GM20000 (cell line): ENCODE data around the gene EFCAB7.

Experiments used
- DNase-seq: peaks from one replicate; pipeline ENCODE4 v3.0.0; 2012; ENCODE audit warnings: low spot score
- TF ChIP-seq, protein P1 (sequence below): IDR thresholded peaks from 2 replicates; pipeline ENCODE4 v1.5.1; 2012; ENCODE audit warnings: mild to moderate bottlenecking, control low read depth; ENCODE audit errors: extremely low read depth, missing control alignments

Gene EFCAB7

DNA sequence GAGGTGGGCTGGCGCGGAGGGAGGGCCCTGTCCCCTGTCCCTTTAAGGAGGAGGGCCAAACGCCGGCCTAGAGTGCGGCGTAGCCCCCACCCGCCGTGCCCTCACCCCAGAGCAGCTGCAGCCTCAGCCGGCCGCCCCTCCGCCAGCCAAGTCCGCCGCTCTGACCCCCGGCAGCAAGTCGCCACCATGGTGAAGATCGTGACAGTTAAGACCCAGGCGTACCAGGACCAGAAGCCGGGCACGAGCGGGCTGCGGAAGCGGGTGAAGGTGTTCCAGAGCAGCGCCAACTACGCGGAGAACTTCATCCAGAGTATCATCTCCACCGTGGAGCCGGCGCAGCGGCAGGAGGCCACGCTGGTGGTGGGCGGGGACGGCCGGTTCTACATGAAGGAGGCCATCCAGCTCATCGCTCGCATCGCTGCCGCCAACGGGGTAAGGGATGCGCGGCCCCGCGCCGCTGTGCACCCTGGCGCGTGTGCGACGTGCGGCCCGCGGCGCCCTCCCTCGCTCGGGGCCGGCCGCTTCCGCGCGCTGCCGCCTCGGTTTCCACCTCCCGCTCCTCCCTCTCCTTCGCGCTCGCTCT lies 70.1 kb downstream of the EFCAB7 start, which contains the start of gene PGM1:
Gene PGM1 (plus strand): TSS at position 109 of the 583 bp plus-strand sequence. CDS start 78 bp downstream, at position 187.
- TF ChIP-seq, protein P1, sequence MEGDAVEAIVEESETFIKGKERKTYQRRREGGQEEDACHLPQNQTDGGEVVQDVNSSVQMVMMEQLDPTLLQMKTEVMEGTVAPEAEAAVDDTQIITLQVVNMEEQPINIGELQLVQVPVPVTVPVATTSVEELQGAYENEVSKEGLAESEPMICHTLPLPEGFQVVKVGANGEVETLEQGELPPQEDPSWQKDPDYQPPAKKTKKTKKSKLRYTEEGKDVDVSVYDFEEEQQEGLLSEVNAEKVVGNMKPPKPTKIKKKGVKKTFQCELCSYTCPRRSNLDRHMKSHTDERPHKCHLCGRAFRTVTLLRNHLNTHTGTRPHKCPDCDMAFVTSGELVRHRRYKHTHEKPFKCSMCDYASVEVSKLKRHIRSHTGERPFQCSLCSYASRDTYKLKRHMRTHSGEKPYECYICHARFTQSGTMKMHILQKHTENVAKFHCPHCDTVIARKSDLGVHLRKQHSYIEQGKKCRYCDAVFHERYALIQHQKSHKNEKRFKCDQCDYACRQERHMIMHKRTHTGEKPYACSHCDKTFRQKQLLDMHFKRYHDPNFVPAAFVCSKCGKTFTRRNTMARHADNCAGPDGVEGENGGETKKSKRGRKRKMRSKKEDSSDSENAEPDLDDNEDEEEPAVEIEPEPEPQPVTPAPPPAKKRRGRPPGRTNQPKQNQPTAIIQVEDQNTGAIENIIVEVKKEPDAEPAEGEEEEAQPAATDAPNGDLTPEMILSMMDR, result no peak
- DNase-seq, result peak; percentile 86

DNA sequence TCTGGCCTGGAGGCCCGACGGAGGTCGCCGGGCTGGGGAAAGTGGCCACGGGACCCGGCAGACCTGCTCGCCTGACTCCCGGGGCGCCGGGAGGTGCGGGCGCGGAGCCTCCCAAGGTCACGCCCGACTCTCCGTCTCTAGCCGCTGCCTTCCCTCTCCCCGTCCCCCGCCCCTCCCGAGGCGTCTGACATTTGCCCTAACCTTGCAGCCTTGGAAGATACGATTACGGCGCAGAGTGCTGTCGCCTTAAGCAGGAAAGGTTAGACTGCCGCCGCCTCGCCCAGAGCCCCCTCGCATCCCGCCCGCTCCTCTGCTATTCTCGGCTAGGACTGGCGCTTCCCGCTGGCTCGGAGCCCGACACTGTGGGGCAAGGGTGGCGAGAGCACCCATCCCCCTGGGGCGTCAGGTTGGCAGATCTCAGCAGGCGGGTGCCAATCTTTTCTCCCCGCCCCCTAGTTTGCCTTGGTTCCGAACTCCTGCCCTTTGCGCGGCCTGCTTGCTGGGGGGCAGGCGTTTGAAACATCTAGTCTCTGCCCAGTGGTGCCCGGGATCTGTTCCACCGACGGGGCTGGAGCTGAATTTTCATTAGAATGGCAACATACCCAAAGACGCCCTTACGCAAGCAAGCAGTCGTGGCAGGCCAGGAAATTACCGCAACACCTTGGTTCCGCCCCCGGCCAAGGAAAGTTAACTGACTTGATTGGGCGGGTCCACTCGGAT lies 70.7 kb downstream of the EFCAB7 start:
- TF ChIP-seq, protein P1, result no peak
- DNase-seq, result peak; percentile 73

DNA sequence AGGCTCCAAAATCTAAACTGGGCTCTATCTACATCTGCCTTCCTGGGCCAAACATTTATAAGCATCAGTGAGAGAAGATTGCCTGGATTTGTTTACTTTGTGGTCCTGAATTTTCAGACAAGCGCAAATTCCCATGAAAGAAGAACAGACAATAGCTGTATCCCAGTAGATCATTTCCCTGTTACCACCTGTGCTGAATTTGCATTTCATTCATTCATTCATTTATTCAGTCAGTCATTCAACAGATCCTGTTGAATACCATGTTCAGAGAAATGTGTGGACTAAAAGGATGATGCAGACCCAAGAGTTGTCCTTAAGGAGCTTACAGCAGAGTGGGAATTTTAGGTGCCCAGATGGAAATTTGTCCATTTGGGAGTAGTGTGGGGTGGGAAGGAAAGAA lies 72.1 kb downstream of the EFCAB7 start:
- TF ChIP-seq, protein P1, result no peak
- DNase-seq, result no peak

DNA sequence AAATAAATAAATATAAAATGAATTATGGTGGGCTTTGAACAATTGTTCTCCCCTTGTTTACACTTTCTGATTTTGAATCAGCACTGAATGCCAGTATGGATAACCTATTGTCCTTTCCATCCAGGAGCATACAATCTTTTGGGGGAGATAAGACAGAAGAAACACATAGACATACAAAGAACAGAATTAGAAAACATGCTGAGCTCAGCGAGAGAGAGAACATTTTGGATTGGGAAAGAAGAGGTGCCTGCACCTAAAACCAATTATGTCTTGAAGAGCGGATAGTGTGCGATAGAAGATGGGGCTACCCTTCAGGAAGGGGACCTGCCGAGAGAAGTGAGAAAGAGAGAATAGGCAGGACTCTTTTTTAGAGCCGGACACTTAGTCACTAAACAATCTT lies 76.5 kb downstream of the EFCAB7 start:
- no peak for DNase-seq

DNA sequence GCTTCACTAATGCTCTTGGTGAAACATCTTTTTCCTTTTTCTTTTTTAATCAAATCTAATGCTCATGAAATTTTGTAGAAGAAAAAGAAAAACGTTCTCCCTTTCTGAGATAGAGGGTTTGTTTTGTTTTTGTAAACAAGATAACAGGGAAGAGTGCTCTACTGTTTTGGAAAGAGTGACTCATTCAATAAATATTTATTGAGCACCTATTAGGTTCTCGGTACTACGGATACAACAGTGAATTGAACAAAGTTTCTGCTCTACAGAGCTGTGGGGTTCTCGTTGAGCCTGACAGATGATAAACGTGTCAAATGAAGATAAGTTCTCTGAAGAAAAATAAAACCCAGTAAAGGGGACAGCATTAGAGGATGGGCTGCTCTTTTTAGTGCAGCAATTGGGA lies 76.9 kb downstream of the EFCAB7 start:
- TF ChIP-seq, protein P1, result no peak
- DNase-seq, result no peak

More for the DNA sequence above, 76.5 kb downstream of the EFCAB7 start:
- TF ChIP-seq, protein P1, result no peak

DNA sequence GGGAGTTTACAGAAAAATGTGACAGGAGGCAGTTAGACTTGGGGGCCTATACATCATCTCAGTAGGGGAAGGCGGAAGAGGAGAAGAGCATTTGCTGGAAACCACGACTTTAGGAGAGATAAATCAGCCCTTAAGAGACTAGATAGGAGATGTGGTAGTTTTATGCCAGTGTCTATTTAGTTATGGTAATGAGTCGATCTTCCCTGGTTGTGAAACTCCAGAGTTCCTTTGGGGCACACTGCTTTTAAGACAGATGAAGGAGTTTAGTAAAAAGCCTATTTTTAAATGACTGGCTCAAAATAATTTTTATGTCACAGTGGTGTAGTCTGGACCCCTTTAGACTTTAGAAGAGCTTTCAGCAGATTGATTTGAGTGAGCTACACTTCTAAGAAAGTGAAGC lies 77.7 kb downstream of the EFCAB7 start:
- DNase-seq, result no peak
- TF ChIP-seq, protein P1, result no peak

DNA sequence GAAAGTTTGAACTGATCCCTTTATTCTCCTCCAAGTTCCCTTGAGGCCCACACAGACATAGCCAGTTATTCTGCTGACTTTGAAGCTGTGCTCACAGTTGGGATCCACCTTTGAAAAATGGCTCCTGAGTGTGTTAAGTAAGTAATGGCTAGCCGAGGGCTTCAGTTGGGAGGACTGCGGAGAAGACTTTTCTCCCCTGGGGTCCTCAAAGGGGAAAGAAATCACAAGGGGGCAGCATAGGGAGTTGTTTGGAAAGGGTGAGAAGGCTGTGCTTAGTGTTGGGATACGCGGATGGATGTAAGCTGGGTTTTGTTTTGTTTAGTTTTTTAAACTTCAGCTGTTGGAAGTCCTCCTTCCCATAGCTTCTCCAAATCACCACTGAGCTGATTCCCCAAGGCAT lies 78.1 kb downstream of the EFCAB7 start:
- no peak for DNase-seq
- TF ChIP-seq, protein P1, result no peak
